HepG2 (cell line): ENCODE measurements around the gene EMP2. TPM values are rescaled to one million over a fixed set of nuclear protein-coding genes. Genes with fewer than 3 reads are reported as not detected.

Source experiments
- ARHGAP35 ChIP-seq: sonication (generic); formaldehyde crosslinking; IDR thresholded peaks from 2 replicates; pipeline ENCODE4 v1.9.0; 2022; ENCODE audit warnings: mild to moderate bottlenecking, inconsistent platforms, moderate library complexity, missing genetic modification reagents, borderline replicate concordance
- FOXJ3 ChIP-seq: sonication (generic); formaldehyde crosslinking; IDR thresholded peaks from 2 replicates; pipeline ENCODE4 v1.4.0; 2020; ENCODE audit warnings: missing genetic modification reagents, mild to moderate bottlenecking, borderline replicate concordance
- KAT8 ChIP-seq: IDR thresholded peaks from 2 replicates; pipeline ENCODE4 v1.6.1; 2016; ENCODE audit warnings: missing genetic modification reagents, missing compliant biosample characterization
- MEF2D ChIP-seq: sonication (generic); formaldehyde crosslinking; IDR thresholded peaks from 2 replicates; pipeline ENCODE4 v1.5.1; 2020; ENCODE audit warnings: mild to moderate bottlenecking, missing genetic modification reagents
- NFIB ChIP-seq: sonication (generic); formaldehyde crosslinking; IDR thresholded peaks from 2 replicates; pipeline ENCODE4 v1.9.0; 2021; ENCODE audit warnings: missing genetic modification reagents, mild to moderate bottlenecking, borderline replicate concordance
- NR1H2 ChIP-seq: sonication (generic); formaldehyde crosslinking; IDR thresholded peaks from 2 replicates; pipeline ENCODE4 v1.8.1; 2022; ENCODE audit warnings: low read depth, missing genetic modification reagents, borderline replicate concordance
- RELA ChIP-seq: sonication (generic); formaldehyde crosslinking; IDR thresholded peaks from 2 replicates; pipeline ENCODE4 v1.4.0; 2020; ENCODE audit warnings: missing genetic modification reagents
- SMAD9 ChIP-seq: sonication (generic); formaldehyde crosslinking; IDR thresholded peaks from 2 replicates; pipeline ENCODE4 v1.5.1; 2020; ENCODE audit warnings: mild to moderate bottlenecking, missing genetic modification reagents
- SOX5 ChIP-seq: IDR thresholded peaks from 2 replicates; pipeline ENCODE4 v1.6.1; 2016; ENCODE audit warnings: borderline replicate concordance
- SP140L ChIP-seq: sonication (generic); formaldehyde crosslinking; IDR thresholded peaks from 2 replicates; pipeline ENCODE4 v1.4.0; 2020; ENCODE audit warnings: missing genetic modification reagents, borderline replicate concordance
- STAG1 ChIP-seq: sonication (generic); formaldehyde crosslinking; IDR thresholded peaks from 2 replicates; pipeline ENCODE4 v1.4.0; 2020; ENCODE audit warnings: missing genetic modification reagents
- TBX3 ChIP-seq: fragments of 450-650 bp; IDR thresholded peaks from 2 replicates; pipeline ENCODE4 v1.6.1; 2017; ENCODE audit warnings: antibody characterized with exemption, mild to moderate bottlenecking, inconsistent platforms, borderline replicate concordance
- WIZ ChIP-seq: sonication (generic); formaldehyde crosslinking; IDR thresholded peaks from 2 replicates; pipeline ENCODE4 v1.5.1; 2020; ENCODE audit warnings: mild to moderate bottlenecking, missing genetic modification reagents
- XRCC5 ChIP-seq: fragments of 200-400 bp; formaldehyde crosslinking; optimal IDR thresholded peaks from 2 replicates; pipeline ENCODE3; 2017; ENCODE audit warnings: mild to moderate bottlenecking, low read length
- ZBTB42 ChIP-seq: sonication (generic); formaldehyde crosslinking; IDR thresholded peaks from 2 replicates; pipeline ENCODE4 v1.5.0; 2020; ENCODE audit warnings: mild to moderate bottlenecking, missing genetic modification reagents
- ZNF10 ChIP-seq: sonication (generic); formaldehyde crosslinking; IDR thresholded peaks from 2 replicates; pipeline ENCODE4 v1.4.0; 2020; ENCODE audit warnings: mild to moderate bottlenecking, low read depth, missing genetic modification reagents, borderline replicate concordance
- ZNF761 ChIP-seq: sonication (generic); formaldehyde crosslinking; conservative IDR thresholded peaks from 2 replicates; pipeline ENCODE4 v1.4.0; 2020; ENCODE audit warnings: mild to moderate bottlenecking, missing genetic modification reagents
- ZNF841 ChIP-seq: sonication (generic); formaldehyde crosslinking; IDR thresholded peaks from 2 replicates; pipeline ENCODE4 v1.8.1; 2023; ENCODE audit warnings: missing genetic modification reagents, borderline replicate concordance
- ZNF891 ChIP-seq: sonication (generic); formaldehyde crosslinking; IDR thresholded peaks from 2 replicates; pipeline ENCODE4 v1.5.0; 2020; ENCODE audit warnings: mild to moderate bottlenecking, missing genetic modification reagents
- polyA plus RNA-seq, 8 experiments: library from polyadenylated mRNA; depleted of rRNA in 3 of 8; stranded (reverse) in 7 of 8; unstranded in 1 of 8; fragments of >200 nt; fragmentation: Illumina TruSeq in 4 of 8; extraction: Trizol in 4 of 8; gene quantifications; 2 replicates each; pipeline versions ENCODE4 v1.2.1 to v1.2.3, GENCODE V29; 2011 to 2016; ENCODE audit warnings: low read depth in 4 of 8, missing spikeins in 1 of 8, mixed read lengths in 1 of 8; ENCODE audit not compliant: insufficient read depth in 1 of 8
- total RNA-seq, 5 experiments: library from RNA; depleted of rRNA; stranded (reverse); fragments of >200 nt; fragmentation: Illumina TruSeq; extraction: Trizol; gene quantifications; 2 replicates each; pipeline ENCODE4 v1.2.3, GENCODE V29; 2016; ENCODE audit warnings: low read depth in 1 of 5
- TF ChIP-seq, protein P1 (sequence below): sonication (generic); formaldehyde crosslinking; IDR thresholded peaks from 2 replicates; pipeline ENCODE4 v1.5.0; 2020; ENCODE audit warnings: mild to moderate bottlenecking, missing genetic modification reagents
- TF ChIP-seq, protein P2 (sequence below): sonication (generic); formaldehyde crosslinking; IDR thresholded peaks from 2 replicates; pipeline ENCODE4 v1.5.0; 2020; ENCODE audit warnings: missing genetic modification reagents
- TF ChIP-seq, protein P3 (sequence below), 2 experiments: IDR thresholded peaks; 2 replicates each; pipeline ENCODE4 v1.6.1; 2011 to 2012; ENCODE audit warnings: low read length in 2 of 2, borderline replicate concordance in 1 of 2, low read depth in 1 of 2, mild to moderate bottlenecking in 1 of 2, moderate library complexity in 1 of 2

Gene EMP2
- total and polyA plus RNA-seq, 2 of the 13 experiments (the other 11 are each of a cell fraction or from before 2014, with no cell fraction given) = 24.6 to 91.2 TPM

DNA sequence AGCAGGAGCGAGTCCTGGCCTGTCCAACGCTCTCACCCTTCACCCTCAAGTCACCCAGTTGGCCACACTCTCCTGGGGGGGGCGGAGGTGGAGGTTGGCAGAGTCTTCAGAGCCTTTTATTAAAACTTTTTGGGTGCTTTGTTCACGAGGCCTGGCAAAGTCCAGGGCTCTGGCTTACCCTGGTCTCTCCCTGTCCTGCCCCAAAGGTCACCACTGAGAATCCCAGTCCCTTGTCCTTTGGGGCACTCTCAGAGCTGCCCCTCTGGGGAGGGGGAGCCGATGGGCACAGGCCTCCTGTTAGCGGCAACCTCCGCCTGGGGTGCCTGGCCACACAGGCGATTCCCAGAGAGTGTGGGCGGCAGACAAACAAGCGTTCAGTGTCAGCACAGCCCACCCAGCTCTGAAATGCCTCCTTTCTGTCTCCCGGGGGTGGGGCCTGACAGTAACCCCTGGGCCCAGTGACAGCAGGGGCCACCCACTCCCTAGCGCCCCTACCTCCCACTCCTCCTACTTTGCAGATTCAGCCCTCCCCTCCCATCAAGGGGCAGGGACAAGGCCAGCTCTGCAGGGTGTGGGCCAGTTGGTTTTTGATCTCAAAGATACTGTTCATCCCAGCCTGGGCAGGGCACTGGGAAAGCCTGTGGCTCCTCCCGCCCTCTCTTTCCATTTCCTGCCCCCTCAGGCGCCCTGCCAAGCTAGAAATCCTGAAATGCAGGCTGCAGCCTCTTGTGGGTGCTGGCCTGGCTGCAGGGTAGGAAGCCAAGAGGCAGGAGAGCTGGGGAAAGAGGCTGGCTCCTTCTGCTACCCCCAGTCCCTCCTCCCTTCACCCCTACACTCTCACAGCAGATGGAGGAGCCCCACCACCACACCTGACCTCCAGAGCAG, 36.6 kb upstream of the EMP2 start (continued):
- TF ChIP-seq NFIB (CRISPR knock-in tag) = no peak
- TF ChIP-seq RELA (CRISPR knock-in tag) = 0 out of 2 replicates have a peak, but pooled peaks have one; percentile 29
- TF ChIP-seq, protein P1, sequence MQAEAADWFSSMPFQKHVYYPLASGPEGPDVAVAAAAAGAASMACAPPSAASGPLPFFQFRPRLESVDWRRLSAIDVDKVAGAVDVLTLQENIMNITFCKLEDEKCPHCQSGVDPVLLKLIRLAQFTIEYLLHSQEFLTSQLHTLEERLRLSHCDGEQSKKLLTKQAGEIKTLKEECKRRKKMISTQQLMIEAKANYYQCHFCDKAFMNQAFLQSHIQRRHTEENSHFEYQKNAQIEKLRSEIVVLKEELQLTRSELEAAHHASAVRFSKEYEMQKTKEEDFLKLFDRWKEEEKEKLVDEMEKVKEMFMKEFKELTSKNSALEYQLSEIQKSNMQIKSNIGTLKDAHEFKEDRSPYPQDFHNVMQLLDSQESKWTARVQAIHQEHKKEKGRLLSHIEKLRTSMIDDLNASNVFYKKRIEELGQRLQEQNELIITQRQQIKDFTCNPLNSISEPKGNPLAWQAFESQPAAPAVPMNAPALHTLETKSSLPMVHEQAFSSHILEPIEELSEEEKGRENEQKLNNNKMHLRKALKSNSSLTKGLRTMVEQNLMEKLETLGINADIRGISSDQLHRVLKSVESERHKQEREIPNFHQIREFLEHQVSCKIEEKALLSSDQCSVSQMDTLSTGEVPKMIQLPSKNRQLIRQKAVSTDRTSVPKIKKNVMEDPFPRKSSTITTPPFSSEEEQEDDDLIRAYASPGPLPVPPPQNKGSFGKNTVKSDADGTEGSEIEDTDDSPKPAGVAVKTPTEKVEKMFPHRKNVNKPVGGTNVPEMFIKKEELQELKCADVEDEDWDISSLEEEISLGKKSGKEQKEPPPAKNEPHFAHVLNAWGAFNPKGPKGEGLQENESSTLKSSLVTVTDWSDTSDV (CRISPR knock-in tag) = no peak
- no peak; the same call in none of the 2 replicates for TF ChIP-seq ARHGAP35 (CRISPR knock-in tag)
- no peak for TF ChIP-seq TBX3
- TF ChIP-seq SP140L (CRISPR knock-in tag) = no peak
- no peak for TF ChIP-seq NR1H2
- TF ChIP-seq FOXJ3 = peak; percentile 39; the same call in 1 of the 2 replicates
- TF ChIP-seq, protein P2, sequence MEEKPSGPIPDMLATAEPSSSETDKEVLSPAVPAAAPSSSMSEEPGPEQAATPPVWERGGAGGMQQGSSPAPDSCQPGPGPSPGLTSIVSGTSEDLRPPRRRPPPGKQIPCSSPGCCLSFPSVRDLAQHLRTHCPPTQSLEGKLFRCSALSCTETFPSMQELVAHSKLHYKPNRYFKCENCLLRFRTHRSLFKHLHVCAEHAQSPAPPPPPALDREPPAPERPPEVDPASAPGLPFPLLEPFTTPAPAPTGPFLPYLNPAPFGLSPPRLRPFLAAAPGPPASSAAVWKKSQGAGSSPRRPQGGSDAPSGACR = peak; percentile 77; the same call in 1 of the 2 replicates
- peak; percentile 45; the same call in 1 of the 2 replicates for TF ChIP-seq ZNF891
- TF ChIP-seq KAT8 = peak; percentile 60
- TF ChIP-seq, protein P3, sequence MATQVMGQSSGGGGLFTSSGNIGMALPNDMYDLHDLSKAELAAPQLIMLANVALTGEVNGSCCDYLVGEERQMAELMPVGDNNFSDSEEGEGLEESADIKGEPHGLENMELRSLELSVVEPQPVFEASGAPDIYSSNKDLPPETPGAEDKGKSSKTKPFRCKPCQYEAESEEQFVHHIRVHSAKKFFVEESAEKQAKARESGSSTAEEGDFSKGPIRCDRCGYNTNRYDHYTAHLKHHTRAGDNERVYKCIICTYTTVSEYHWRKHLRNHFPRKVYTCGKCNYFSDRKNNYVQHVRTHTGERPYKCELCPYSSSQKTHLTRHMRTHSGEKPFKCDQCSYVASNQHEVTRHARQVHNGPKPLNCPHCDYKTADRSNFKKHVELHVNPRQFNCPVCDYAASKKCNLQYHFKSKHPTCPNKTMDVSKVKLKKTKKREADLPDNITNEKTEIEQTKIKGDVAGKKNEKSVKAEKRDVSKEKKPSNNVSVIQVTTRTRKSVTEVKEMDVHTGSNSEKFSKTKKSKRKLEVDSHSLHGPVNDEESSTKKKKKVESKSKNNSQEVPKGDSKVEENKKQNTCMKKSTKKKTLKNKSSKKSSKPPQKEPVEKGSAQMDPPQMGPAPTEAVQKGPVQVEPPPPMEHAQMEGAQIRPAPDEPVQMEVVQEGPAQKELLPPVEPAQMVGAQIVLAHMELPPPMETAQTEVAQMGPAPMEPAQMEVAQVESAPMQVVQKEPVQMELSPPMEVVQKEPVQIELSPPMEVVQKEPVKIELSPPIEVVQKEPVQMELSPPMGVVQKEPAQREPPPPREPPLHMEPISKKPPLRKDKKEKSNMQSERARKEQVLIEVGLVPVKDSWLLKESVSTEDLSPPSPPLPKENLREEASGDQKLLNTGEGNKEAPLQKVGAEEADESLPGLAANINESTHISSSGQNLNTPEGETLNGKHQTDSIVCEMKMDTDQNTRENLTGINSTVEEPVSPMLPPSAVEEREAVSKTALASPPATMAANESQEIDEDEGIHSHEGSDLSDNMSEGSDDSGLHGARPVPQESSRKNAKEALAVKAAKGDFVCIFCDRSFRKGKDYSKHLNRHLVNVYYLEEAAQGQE (IDR thresholded peaks at IDR 0.05; ENCODE audit: borderline replicate concordance in 1 of 2, low read depth in 1 of 2, low read length in 2 of 2) = 0 out of 4 replicates have a peak, but pooled peaks of 1 of the 2 experiments have one; percentile 30
- TF ChIP-seq ZBTB42 = no peak
- peak; percentile 22; the same call in 1 of the 2 replicates for TF ChIP-seq STAG1 (CRISPR knock-in tag)
- peak; percentile 87; the same call in 1 of the 2 replicates for TF ChIP-seq ZNF761
- TF ChIP-seq SOX5 (CRISPR knock-in tag) = peak; percentile 80; the same call in 1 of the 2 replicates
- TF ChIP-seq ZNF10 (CRISPR knock-in tag) = no peak
- TF ChIP-seq ZNF841 (CRISPR knock-in tag) = no peak
- TF ChIP-seq MEF2D (CRISPR knock-in tag) = peak; percentile 80; the same call in 1 of the 2 replicates
- TF ChIP-seq XRCC5 = peak; percentile 62
- TF ChIP-seq SMAD9 (CRISPR knock-in tag) = no peak
- no peak for TF ChIP-seq WIZ (CRISPR knock-in tag)
